Stimulated activated CD4-positive, alpha-beta T cell treated with anti-CD3 and anti-CD28 coated beads, Interleukin-4, amount 100 ng/mL, for 4 hours (primary cell): ENCODE results near the gene CNTNAP3B.
"Not testable (repeated sequence)": the region's sequence is repeated elsewhere in the genome, so short reads cannot be mapped to it uniquely, and the experiment has no call there.

ENCODE experiments used
- DNase-seq, 2 experiments: peaks; one replicate each; pipeline ENCODE4 v3.0.0-alpha.2; 2020

The CNTNAP3B gene

GRCh38 chr9:41974906-41975305, 154.3 kb downstream of the CNTNAP3B start:
- DNase-seq, result not testable (repeated sequence)

- not testable (repeated sequence) for DNase-seq
Measured at GRCh38 chr9:41953007-41953406, 176.2 kb downstream of the CNTNAP3B start.

- not testable (repeated sequence) for DNase-seq
Measured at GRCh38 chr9:41941738-41942137, 187.5 kb downstream of the CNTNAP3B start.

- DNase-seq, result not testable (repeated sequence)
Measured at GRCh38 chr9:41938143-41938542, 191.1 kb downstream of the CNTNAP3B start.

- DNase-seq, result not testable (repeated sequence)
Measured at GRCh38 chr9:41935727-41936126, 193.5 kb downstream of the CNTNAP3B start.

GRCh38 chr9:41929172-41929571, 200.1 kb downstream of the CNTNAP3B start:
- DNase-seq, result not testable (repeated sequence)

GRCh38 chr9:41917374-41917773, 211.9 kb downstream of the CNTNAP3B start:
- DNase-seq, result not testable (repeated sequence)

- DNase-seq, result not testable (repeated sequence)
Measured at GRCh38 chr9:41905488-41905887, 223.7 kb downstream of the CNTNAP3B start.

GRCh38 chr9:41902762-41903161, 226.5 kb downstream of the CNTNAP3B start:
- DNase-seq, result not testable (repeated sequence)

GRCh38 chr9:41898720-41899343, 230.4 kb downstream of the CNTNAP3B start:
- DNase-seq, result not testable (repeated sequence)

- not testable (repeated sequence) for DNase-seq
Measured at GRCh38 chr9:41874557-41874956, 254.7 kb downstream of the CNTNAP3B start.

- DNase-seq, result not testable (repeated sequence)
Measured at GRCh38 chr9:41855422-41855821, 273.8 kb downstream of the CNTNAP3B start.

- not testable (repeated sequence) for DNase-seq
Measured at GRCh38 chr9:41851848-41852740, 277.1 kb downstream of the CNTNAP3B start.

GRCh38 chr9:41847829-41848228, 281.4 kb downstream of the CNTNAP3B start:
- DNase-seq, result not testable (repeated sequence)
